GM19467 (cell line): ENCODE results near the gene CDK9.
"Not testable (repeated sequence)": the region's sequence is repeated elsewhere in the genome, so short reads cannot be mapped to it uniquely, and the experiment has no call there.

Source experiments
- ATAC-seq: cut with Tn5 transposase; IDR thresholded peaks from one replicate; pipeline ENCODE4 v1.9.1; 2021; ENCODE audit warnings: mild to moderate bottlenecking, moderate library complexity; ENCODE audit not compliant: unreplicated experiment

CDK9 gene

GRCh38 chr9:127785933-127786772 is at the start of gene CDK9:
Gene CDK9 (plus strand): TSS chr9:127786034. CDS start chr9:127786149, 115 bp downstream.
- ATAC-seq = peak; percentile 58

GRCh38 chr9:127738666-127739065 is 47.2 kb upstream of the CDK9 start:
- ATAC-seq = no peak

DNA sequence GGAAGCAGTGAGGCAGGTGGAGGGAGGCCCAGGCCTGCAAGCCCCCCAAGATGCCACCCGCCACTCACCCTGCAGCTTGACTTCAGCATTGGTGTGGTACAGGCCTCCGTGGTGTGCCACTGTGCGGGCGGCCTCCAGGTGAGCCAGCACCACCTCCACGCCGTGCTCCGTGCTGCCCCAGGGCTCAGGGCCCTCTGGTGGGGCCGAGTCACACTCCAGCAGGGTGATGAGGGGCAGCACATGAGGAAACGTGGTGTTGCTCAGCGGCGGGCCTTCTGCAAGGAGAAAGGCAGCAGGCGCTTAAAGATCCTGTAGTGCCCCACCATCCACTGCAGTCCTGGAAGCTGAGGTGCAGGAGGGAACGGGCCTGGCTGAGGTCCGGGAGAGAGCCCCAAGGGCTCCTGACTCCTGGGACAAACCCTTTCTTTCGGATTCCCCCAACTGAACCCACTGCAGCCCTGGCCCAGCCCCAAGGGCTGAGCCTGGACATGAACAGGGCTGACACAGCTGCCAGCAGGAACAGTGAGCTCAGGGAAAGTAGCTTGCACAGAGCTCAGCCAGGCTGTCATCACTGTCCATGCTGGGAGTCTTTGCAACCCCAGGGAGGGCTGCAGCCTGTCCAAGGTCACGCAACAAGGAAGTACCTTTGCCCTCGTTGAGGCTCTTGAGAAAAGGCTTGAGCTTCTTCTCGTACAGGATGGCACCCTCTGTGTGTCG is 46.1 kb upstream of the CDK9 start:
- no peak for ATAC-seq

GRCh38 chr9:127741831-127742434 is 43.9 kb upstream of the CDK9 start:
- ATAC-seq = no peak

GRCh38 chr9:127742435-127743088 is 43.3 kb upstream of the CDK9 start:
- no peak for ATAC-seq

- no peak for ATAC-seq
These were observed 41.3 kb upstream of the CDK9 start for GRCh38 chr9:127744398-127745110.

DNA sequence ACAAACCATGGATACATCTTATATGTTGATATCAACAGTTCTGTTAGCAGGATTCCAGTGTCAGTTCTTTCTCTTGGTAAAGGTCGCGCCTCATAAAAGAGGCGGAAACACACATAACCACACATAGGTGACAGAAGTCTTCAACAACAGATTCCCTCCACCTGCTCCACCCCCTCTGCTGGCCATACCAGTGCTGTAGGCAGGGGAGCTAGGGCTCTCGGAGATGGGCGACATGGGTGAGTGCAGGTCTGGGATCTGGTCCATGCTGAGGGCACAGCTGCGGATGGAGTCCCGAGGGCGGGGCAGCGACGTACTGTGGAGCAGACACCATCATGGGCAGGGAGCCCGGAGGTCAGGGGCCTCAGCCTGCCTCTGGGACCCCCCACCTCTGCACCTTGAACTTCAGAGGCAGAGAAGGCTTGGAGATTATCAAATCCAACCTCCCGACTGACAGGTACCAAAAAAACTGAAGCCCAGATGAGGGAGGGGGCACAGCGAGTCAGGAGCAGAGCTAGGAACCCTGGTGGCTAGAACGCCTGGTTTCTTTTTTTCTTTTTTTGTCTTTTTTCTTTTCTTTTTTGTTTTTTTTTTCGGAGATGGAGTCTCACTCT is 38.8 kb upstream of the CDK9 start:
- ATAC-seq = no peak

- no peak for ATAC-seq
These were observed 36.6 kb upstream of the CDK9 start for GRCh38 chr9:127749090-127749787.

DNA sequence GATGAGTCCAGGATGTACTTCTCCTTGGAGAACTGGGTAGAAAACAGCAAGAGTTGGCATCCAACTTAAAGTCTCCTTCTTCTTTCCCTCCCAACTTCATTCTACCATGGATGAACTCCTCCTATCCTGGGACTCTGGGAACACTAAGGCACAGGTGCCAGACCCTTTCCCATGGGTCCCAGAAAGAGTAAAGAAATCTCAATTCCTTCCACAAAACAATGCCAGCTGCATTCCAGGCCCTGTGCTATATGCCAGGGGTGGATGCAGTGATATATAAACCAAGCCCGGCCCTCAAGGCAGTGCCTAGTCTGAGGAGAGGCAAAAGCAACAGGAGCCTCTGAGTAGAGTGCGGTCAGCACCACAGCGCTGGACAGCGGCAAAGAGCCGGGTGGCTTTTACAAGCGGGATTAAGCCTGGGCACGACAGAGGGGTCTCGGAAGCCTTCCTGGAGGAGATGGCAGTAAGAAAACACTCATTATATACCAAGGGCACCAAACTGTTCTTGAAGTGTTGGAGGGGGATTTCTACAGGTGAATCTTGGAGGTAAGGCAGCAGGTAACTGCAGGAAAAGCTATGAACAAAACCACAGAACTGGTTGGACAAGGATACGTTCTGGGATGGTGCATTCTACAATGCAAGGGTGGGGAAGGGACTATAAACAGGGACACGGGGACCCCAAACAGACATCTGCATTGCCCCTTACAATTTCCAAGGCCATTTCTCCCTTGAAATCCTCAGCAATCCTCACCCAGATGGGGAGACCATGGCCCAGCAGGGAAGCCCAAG is 34.4 kb upstream of the CDK9 start:
- ATAC-seq = no peak

DNA sequence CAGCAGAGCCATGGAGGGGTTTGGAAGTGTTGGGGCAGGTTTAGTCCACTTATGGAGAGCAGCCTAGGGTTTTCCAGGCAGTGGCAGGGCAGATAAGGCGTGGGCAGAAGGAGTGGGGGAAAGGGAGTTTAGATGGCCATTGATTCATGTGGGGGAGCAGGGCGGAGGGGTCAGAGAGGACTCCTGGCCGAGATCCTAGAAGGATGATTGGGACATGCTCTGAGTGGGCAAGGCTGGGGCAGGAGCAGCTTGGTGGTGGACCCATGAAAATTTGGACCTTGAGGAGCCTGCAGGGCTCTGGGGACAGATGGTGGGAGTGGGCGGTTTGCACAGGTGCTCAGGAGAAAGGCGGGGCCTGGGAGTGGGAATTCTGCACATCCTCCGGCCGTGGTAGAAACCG is 32.7 kb upstream of the CDK9 start:
- ATAC-seq = no peak

DNA sequence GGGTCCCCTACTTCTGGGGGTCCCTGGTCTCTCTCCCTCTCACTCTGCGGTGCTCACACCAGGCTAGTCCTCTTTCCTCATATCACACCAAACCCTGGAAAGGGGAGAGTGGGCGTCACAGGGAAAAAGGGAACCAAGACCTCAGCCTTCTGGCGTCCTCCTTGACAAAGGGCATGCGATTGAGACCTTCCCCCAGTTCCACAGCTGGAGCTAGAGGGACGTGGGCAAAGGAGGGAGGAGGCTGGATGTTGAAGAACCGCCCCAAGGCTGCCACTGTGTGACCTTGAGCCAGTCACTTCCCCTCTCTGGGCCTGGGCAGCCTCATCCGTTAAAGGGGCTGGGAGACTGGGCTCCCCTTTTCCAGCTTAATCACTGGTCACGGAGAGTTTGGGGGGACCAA is 32.2 kb upstream of the CDK9 start:
- no peak for ATAC-seq

DNA sequence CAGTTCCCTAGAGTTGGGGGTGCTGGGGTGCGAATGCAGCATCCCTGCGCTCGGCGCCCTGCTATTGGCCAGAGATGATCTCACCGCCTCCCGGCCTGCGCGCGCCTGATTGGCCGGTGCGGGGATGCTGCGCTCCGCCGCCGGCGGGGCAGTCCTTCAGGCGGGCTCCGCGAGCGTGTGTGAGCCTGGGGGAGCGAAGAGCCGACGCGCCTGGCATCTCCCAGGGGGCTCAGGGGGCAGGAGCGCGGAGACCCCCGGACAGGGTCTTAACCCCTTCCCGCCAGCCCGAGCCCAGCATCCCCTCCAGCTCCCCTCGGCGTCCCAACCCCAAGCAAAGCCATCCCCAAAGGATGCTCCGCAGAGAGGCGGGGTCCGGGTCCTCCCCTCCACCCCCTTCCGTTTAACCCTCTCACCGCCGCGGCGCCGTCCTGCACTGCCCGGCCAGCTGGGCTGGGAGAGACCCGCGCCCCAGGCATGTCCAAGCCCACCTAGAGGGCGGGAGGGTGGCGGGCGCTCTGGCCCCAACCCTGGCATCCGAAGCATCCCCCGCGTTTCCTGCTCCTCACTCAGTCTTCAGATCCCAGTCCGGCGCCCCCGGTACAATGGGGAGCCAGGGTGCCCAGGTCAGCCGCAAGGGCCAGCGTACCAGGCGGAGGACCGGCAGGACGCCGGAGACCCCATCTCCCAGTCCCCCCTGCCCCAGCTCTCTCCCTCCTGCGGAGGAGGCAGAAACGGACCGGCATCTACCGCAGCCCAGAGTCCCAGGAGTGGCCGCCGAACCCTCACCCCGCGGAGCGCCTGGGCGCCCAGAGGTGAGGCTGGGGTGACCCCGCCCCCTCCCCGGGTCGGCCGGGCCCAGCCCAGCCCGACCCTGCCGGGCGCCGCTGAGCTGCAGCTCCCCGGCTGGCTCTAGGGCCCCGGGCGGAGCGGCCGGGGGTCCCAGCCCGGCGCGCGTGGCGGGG is 31.5 kb upstream of the CDK9 start:
- no peak for ATAC-seq

DNA sequence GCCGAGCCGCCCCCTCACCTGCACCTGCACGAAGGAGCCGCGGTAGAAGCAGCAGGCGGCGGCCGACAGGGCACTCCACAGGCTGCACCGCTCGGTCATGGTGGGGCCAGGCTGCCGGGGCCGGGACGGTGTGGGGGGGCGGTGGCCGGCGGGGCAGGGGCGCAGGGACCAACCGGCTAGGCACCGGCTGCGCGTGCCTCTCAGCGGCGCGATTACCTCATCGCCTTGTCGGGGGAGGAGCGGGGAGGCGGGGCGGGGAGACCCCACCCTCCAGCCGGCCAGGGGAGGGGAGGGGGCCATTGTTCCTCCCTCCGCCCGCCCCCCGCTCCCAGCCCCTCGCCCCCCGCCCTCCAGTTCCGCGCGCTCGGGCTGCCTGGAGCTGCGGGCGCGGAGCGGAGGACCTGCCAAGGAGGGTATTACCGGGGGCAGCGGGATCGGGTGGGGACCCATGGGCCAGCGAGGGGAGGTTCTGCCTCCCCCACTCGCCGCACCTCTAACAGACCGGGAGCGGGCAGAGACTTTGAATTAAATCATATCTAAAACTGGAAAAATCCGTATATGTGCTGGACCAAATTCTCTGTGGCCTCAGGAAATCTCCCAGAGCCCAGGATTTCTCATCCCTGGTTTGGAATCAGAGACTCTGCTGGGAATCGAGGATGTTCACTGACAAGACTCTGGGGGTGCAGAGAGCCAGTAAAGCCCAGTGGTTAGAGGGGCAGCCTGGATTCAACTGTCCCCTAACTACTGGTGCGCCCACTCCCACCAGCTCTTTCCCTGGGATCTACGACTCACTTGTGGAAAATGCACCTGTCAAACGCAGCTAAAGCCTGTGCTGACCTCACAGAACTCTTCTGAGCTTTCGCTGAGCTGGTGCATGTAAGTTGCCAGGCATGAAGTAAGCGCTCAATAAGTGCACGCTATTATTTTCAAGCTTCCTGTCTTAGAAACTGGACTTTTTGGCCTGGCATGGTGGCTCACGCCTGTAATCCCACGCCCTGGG is 30.5 kb upstream of the CDK9 start:
- ATAC-seq = no peak

- no peak for ATAC-seq
These were observed 29.6 kb upstream of the CDK9 start for GRCh38 chr9:127756233-127756632.

DNA sequence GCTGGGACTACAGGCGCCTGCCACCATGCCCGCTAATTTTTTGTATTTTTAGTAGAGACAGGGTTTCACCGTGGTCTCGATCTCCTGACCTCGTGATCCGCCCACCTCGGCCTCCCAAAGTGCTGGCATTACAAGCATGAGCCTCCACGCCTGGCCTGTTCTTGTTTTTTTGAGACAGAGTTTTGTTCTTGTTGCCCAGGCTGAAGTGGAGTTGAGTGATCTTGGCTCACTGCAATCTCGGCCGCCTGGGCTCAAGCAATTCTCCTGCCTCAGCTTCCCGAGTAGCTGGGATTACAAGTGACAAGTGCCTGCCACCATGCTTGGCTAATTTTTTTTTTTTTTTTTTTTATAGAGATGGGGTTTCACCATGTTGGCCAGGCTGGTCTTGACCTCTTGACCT is 29.1 kb upstream of the CDK9 start:
- not testable (repeated sequence) for ATAC-seq

DNA sequence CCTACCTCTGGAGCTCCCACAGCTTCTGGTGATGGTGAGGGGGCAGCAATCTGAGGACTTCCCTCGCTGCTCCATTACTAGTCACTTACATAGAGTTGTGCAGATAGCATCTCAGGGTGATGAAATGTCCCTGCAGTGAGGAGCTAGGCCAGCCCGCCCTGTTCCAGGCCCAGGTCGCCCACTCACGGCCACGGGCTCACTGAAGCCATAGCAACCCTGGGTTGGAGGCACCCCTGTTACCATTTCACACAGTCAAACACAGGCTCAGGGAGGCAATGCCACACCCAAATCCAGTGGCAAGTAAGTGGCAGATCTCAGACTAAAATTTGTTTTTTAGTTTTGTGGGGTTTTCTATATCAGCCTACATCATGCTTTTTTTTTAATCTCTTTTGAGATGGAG is 27.0 kb upstream of the CDK9 start:
- no peak for ATAC-seq

GRCh38 chr9:127761061-127761460 is 24.8 kb upstream of the CDK9 start:
- ATAC-seq = no peak
